ENCODE results near the gene GPC6.

GPC6 gene

GRCh38 chr13:93670866-93671265 is 444.3 kb downstream of the GPC6 start:
- no peak overlapping the region for H3K4me3 ChIP-seq (ENCODE audit: low read depth, low read length)
- no CpG with 5 or more reads among the region's 2 CpGs for WGBS (ENCODE audit: extremely low coverage, insufficient coverage, insufficient read length)
- H3K18ac ChIP-seq (ENCODE audit: low read length) = no peak overlapping the region

GRCh38 chr13:93672996-93673395 is 446.4 kb downstream of the GPC6 start:
- H3K4me3 ChIP-seq (ENCODE audit: low read depth, low read length) = no peak overlapping the region
- H4K91ac ChIP-seq (ENCODE audit: low read depth, low read length) = no peak overlapping the region
- no peak overlapping the region for H3K18ac ChIP-seq (ENCODE audit: low read length)
- no peak overlapping the region for H3K4ac ChIP-seq (ENCODE audit: low read depth, low read length)
- H3K14ac ChIP-seq (ENCODE audit: low read length) = no peak overlapping the region
- no peaks in the 10 kb centered on the region for H3K4me1 ChIP-seq (ENCODE audit: control insufficient read depth in 1 of 2, insufficient read depth in 2 of 2, low read length in 2 of 2)
- WGBS (ENCODE audit: extremely low coverage, insufficient coverage, insufficient read length) = no CpG with 5 or more reads among the region's 1 CpG
- no peak overlapping the region for H2BK120ac ChIP-seq (ENCODE audit: insufficient read depth, low read length, poor library complexity)
- H2AK5ac ChIP-seq (ENCODE audit: low read length) = no peak overlapping the region
- no peak overlapping the region for H2BK5ac ChIP-seq (ENCODE audit: low read depth, low read length, poor library complexity)
- no peaks in the 10 kb centered on the region for H3K9me3 ChIP-seq (ENCODE audit: insufficient read depth, low read depth, low read length)
- H3K9ac ChIP-seq (ENCODE audit: low read length) = no peak overlapping the region
- no peak overlapping the region for H3K23ac ChIP-seq (ENCODE audit: low read length)
- no peaks in the 10 kb centered on the region for H3K27me3 ChIP-seq (ENCODE audit: insufficient read depth, low read length)
- H3K79me2 ChIP-seq (ENCODE audit: control insufficient read depth, insufficient read depth, low read length, poor library complexity) = no peaks in the 10 kb centered on the region
- H3K36me3 ChIP-seq (ENCODE audit: control insufficient read depth in 1 of 2, insufficient read depth in 2 of 2, low read length in 2 of 2) = no peaks in the 10 kb centered on the region
- H2AFZ ChIP-seq (ENCODE audit: insufficient read depth, low read length, poor library complexity) = no peak overlapping the region
- H3K79me1 ChIP-seq (ENCODE audit: low read length) = no peaks in the 10 kb centered on the region
- no peak overlapping the region for H3K4me2 ChIP-seq (ENCODE audit: low read length)
- no peak overlapping the region for H4K12ac ChIP-seq (ENCODE audit: low read depth, low read length)
- H2BK12ac ChIP-seq (ENCODE audit: low read length) = no peak overlapping the region
- no peak overlapping the region for H4K8ac ChIP-seq (ENCODE audit: low read depth, low read length)
- DNase-seq = no peak
- H3K27ac ChIP-seq (ENCODE audit: low read depth, low read length) = no peak overlapping the region

More at GRCh38 chr13:93670866-93671265, 444.3 kb downstream of the GPC6 start:
- Histone ChIP-seq H2BK120ac (ENCODE audit: insufficient read depth, low read length, poor library complexity) (no peak overlapping the region), H4K12ac (ENCODE audit: low read depth, low read length) (no peak overlapping the region), H3K27me3 (ENCODE audit: insufficient read depth, low read length) (no peaks in the 10 kb centered on the region), H3K9me3 (ENCODE audit: insufficient read depth, low read depth, low read length) (no peaks in the 10 kb centered on the region), H3K79me2 (ENCODE audit: control insufficient read depth, insufficient read depth, low read length, poor library complexity) (no peaks in the 10 kb centered on the region), H3K79me1 (ENCODE audit: low read length) (no peaks in the 10 kb centered on the region), H3K27ac (ENCODE audit: low read depth, low read length) (no peak overlapping the region), H3K14ac (ENCODE audit: low read length) (no peak overlapping the region), H3K4ac (ENCODE audit: low read depth, low read length) (no peak overlapping the region), H4K91ac (ENCODE audit: low read depth, low read length) (no peak overlapping the region), H2AFZ (ENCODE audit: insufficient read depth, low read length, poor library complexity) (no peak overlapping the region), H2BK5ac (ENCODE audit: low read depth, low read length, poor library complexity) (no peak overlapping the region), H3K36me3 (ENCODE audit: control insufficient read depth in 1 of 2, insufficient read depth in 2 of 2, low read length in 2 of 2) (no peaks in the 10 kb centered on the region), H3K4me2 (ENCODE audit: low read length) (no peak overlapping the region), H2AK5ac (ENCODE audit: low read length) (no peak overlapping the region), H4K8ac (ENCODE audit: low read depth, low read length) (no peak overlapping the region), H3K23ac (ENCODE audit: low read length) (no peak overlapping the region), H3K9ac (ENCODE audit: low read length) (no peak overlapping the region), H3K4me1 (ENCODE audit: control insufficient read depth in 1 of 2, insufficient read depth in 2 of 2, low read length in 2 of 2) (no peaks in the 10 kb centered on the region), H2BK12ac (ENCODE audit: low read length) (no peak overlapping the region)
- no peak for DNase-seq

GRCh38 chr13:93673885-93674284 is 447.3 kb downstream of the GPC6 start:
- Histone ChIP-seq H3K79me1 (ENCODE audit: low read length) (no peaks in the 10 kb centered on the region), H3K79me2 (ENCODE audit: control insufficient read depth, insufficient read depth, low read length, poor library complexity) (no peaks in the 10 kb centered on the region), H3K36me3 (ENCODE audit: control insufficient read depth in 1 of 2, insufficient read depth in 2 of 2, low read length in 2 of 2) (no peaks in the 10 kb centered on the region)

GRCh38 chr13:93674337-93674755 is 447.7 kb downstream of the GPC6 start:
- Histone ChIP-seq H4K91ac (ENCODE audit: low read depth, low read length) (no peak overlapping the region), H3K14ac (ENCODE audit: low read length) (no peak overlapping the region), H3K36me3 (ENCODE audit: control insufficient read depth in 1 of 2, insufficient read depth in 2 of 2, low read length in 2 of 2) (no peaks in the 10 kb centered on the region), H3K9ac (ENCODE audit: low read length) (no peak overlapping the region), H3K79me2 (ENCODE audit: control insufficient read depth, insufficient read depth, low read length, poor library complexity) (no peaks in the 10 kb centered on the region), H3K9me3 (ENCODE audit: insufficient read depth, low read depth, low read length) (no peaks in the 10 kb centered on the region), H2AFZ (ENCODE audit: insufficient read depth, low read length, poor library complexity) (no peak overlapping the region), H3K27ac (ENCODE audit: low read depth, low read length) (no peak overlapping the region), H2AK5ac (ENCODE audit: low read length) (no peak overlapping the region), H3K27me3 (ENCODE audit: insufficient read depth, low read length) (no peaks in the 10 kb centered on the region), H3K4me3 (ENCODE audit: low read depth, low read length) (no peak overlapping the region), H3K23ac (ENCODE audit: low read length) (no peak overlapping the region), H4K8ac (ENCODE audit: low read depth, low read length) (no peak overlapping the region), H2BK5ac (ENCODE audit: low read depth, low read length, poor library complexity) (no peak overlapping the region), H2BK12ac (ENCODE audit: low read length) (no peak overlapping the region), H3K79me1 (ENCODE audit: low read length) (no peaks in the 10 kb centered on the region), H3K18ac (ENCODE audit: low read length) (no peak overlapping the region), H3K4me2 (ENCODE audit: low read length) (no peak overlapping the region), H2BK120ac (ENCODE audit: insufficient read depth, low read length, poor library complexity) (no peak overlapping the region), H3K4me1 (ENCODE audit: control insufficient read depth in 1 of 2, insufficient read depth in 2 of 2, low read length in 2 of 2) (no peaks in the 10 kb centered on the region), H4K12ac (ENCODE audit: low read depth, low read length) (no peak overlapping the region), H3K4ac (ENCODE audit: low read depth, low read length) (no peak overlapping the region)
- no CpG with 5 or more reads among the region's 3 CpGs for WGBS (ENCODE audit: extremely low coverage, insufficient coverage, insufficient read length)
- no peak for DNase-seq

More at GRCh38 chr13:93673885-93674284, 447.3 kb downstream of the GPC6 start:
- Histone ChIP-seq H3K27ac (ENCODE audit: low read depth, low read length) (no peak overlapping the region), H2AFZ (ENCODE audit: insufficient read depth, low read length, poor library complexity) (no peak overlapping the region), H3K4me1 (ENCODE audit: control insufficient read depth in 1 of 2, insufficient read depth in 2 of 2, low read length in 2 of 2) (no peaks in the 10 kb centered on the region), H4K91ac (ENCODE audit: low read depth, low read length) (no peak overlapping the region), H4K12ac (ENCODE audit: low read depth, low read length) (no peak overlapping the region), H3K4me2 (ENCODE audit: low read length) (no peak overlapping the region), H2BK5ac (ENCODE audit: low read depth, low read length, poor library complexity) (no peak overlapping the region), H3K9ac (ENCODE audit: low read length) (no peak overlapping the region), H2AK5ac (ENCODE audit: low read length) (no peak overlapping the region), H3K14ac (ENCODE audit: low read length) (no peak overlapping the region), H3K18ac (ENCODE audit: low read length) (no peak overlapping the region), H2BK120ac (ENCODE audit: insufficient read depth, low read length, poor library complexity) (no peak overlapping the region), H4K8ac (ENCODE audit: low read depth, low read length) (no peak overlapping the region), H3K9me3 (ENCODE audit: insufficient read depth, low read depth, low read length) (no peaks in the 10 kb centered on the region), H3K23ac (ENCODE audit: low read length) (no peak overlapping the region), H3K4ac (ENCODE audit: low read depth, low read length) (no peak overlapping the region), H2BK12ac (ENCODE audit: low read length) (no peak overlapping the region), H3K27me3 (ENCODE audit: insufficient read depth, low read length) (no peaks in the 10 kb centered on the region), H3K4me3 (ENCODE audit: low read depth, low read length) (no peak overlapping the region)
- DNase-seq = no peak
- WGBS (ENCODE audit: extremely low coverage, insufficient coverage, insufficient read length) = no CpG with 5 or more reads among the region's 3 CpGs
